ENCODE results near the gene CREB5.

- TF ChIP-seq POLR2AphosphoS5 (IDR thresholded peaks at IDR 0.05; ENCODE audit: low read depth, low read length): no peak
- no peak for TF ChIP-seq SIN3A (conservative IDR thresholded peaks at IDR 0.05 in 1 of 2, IDR thresholded peaks at IDR 0.05 in 1 of 2; ENCODE audit: low read depth in 1 of 2, low read length in 2 of 2)
- TF ChIP-seq RAD21 (IDR thresholded peaks at IDR 0.05 in 1 of 2, conservative IDR thresholded peaks at IDR 0.05 in 1 of 2; ENCODE audit: low read depth in 2 of 2, low read length in 2 of 2): peak; percentile 26 to 40; a peak in 3 of 4 replicates
- peak in 2 of 3 experiments; percentile 16 to 49; a peak in 2 of 4 replicates for TF ChIP-seq CTCF (IDR thresholded peaks at IDR 0.05; ENCODE audit: control extremely low read depth in 1 of 3, insufficient read depth in 1 of 3, low read depth in 1 of 3, low read length in 3 of 3)
- TF ChIP-seq POLR2A (IDR thresholded peaks at IDR 0.05; ENCODE audit: control extremely low read depth in 1 of 2, low read depth in 2 of 2, low read length in 2 of 2): no peak
- TF ChIP-seq CEBPB (IDR thresholded peaks at IDR 0.05; ENCODE audit: low read depth, low read length): no peak
These were observed 428.3 kb downstream of the CREB5 start for GRCh38 chr7:28840592-28840995.
